Activated B cell treated with CpG ODN at 0.5 μM for 24 hours (primary cell): Measurements from ENCODE around the gene STX2. TPM values are rescaled to one million over a fixed set of nuclear protein-coding genes. Genes with fewer than 3 reads are reported as not detected.

ENCODE experiments used
- ATAC-seq: fragments of 200-7000 bp; cut with Tn5 transposase; one replicate; pipeline ENCODE4 v1.10.0; 2021; ENCODE audit warnings: low read depth, mild to moderate bottlenecking, moderate library complexity
- CTCF ChIA-PET: fragments of 350-600 bp; sonication (Branson Sonifier 250); formaldehyde crosslinking; loops from one replicate; lab custom pipeline; 2021; ENCODE audit warnings: antibody characterized with exemption; lab: Charles Lee
- POLR2A ChIA-PET: fragments of 350-600 bp; sonication (Branson Sonifier 250); formaldehyde crosslinking; loops from one replicate; lab custom pipeline; 2021; ENCODE audit warnings: antibody characterized with exemption; lab: Charles Lee
- DNase-seq: peaks from one replicate; pipeline ENCODE4 v3.0.0; 2022
- H3K27ac Mint-ChIP-seq: one replicate; pipeline ENCODE4 v1.8.0; 2020; ENCODE audit warnings: mixed read lengths
- H3K27me3 Mint-ChIP-seq: one replicate; pipeline ENCODE4 v1.8.0; 2021; ENCODE audit warnings: mixed read lengths
- H3K36me3 Mint-ChIP-seq: one replicate; pipeline ENCODE4 v1.8.0; 2021; ENCODE audit warnings: low read depth, mixed read lengths
- H3K4me1 Mint-ChIP-seq: one replicate; pipeline ENCODE4 v1.8.0; 2021; ENCODE audit warnings: mixed read lengths
- H3K4me3 Mint-ChIP-seq: one replicate; pipeline ENCODE4 v1.8.0; 2020; ENCODE audit warnings: mild to moderate bottlenecking, mixed read lengths
- H3K9me3 Mint-ChIP-seq: one replicate; pipeline ENCODE4 v1.8.0; 2020; ENCODE audit warnings: mixed read lengths
- CTCF ChIP-seq: fragments of 200-600 bp; IDR thresholded peaks from one replicate; pipeline ENCODE4 v1.8.0; 2022; ENCODE audit warnings: antibody characterized with exemption, mild to moderate bottlenecking
- intact Hi-C: fragments of 100-400 bp; cut with micrococcal nuclease; formaldehyde crosslinking; loops from one replicate; pipeline ENCODE4 v1.15.1; 2024
- total RNA-seq: library from RNA; stranded (reverse); gene quantifications from 2 replicates; pipeline ENCODE4 v1.2.3, GENCODE V29; 2022

Gene STX2
- total RNA-seq, 1 donor from 2014 or later, result 11.0 TPM

- POLR2A ChIA-PET, result no interaction called here
- intact Hi-C loops, result no loop called here
- TF ChIP-seq CTCF, result no peak
- H3K27ac Mint-ChIP-seq, result no peak overlapping the region
- H3K9me3 Mint-ChIP-seq, result peaks cover 5% of the 10 kb centered on the region
- ATAC-seq (no peak), DNase-seq (no peak)
- CTCF ChIA-PET, result no interaction called here
- no peaks in the 10 kb centered on the region for H3K36me3 Mint-ChIP-seq
- H3K4me1 Mint-ChIP-seq, result peaks cover 3% of the 10 kb centered on the region
- H3K27me3 Mint-ChIP-seq, result peaks cover 7% of the 10 kb centered on the region
- H3K4me3 Mint-ChIP-seq, result no peak overlapping the region
These were observed 95.4 kb downstream of the STX2 start for GRCh38 chr12:130743606-130744005.

GRCh38 chr12:130743176-130743575 lies 95.9 kb downstream of the STX2 start:
- H3K27ac Mint-ChIP-seq, result no peak overlapping the region
- intact Hi-C loops, result no loop called here

GRCh38 chr12:130742716-130743115 lies 96.3 kb downstream of the STX2 start:
- ChIA-PET CTCF (no interaction called here), POLR2A (no interaction called here)
- ATAC-seq, result no peak
- DNase-seq, result no peak
- Mint-ChIP-seq H3K27me3 (peaks cover 1% of the 10 kb centered on the region), H3K36me3 (no peaks in the 10 kb centered on the region), H3K4me1 (peaks cover under 1% of the 10 kb centered on the region), H3K27ac (no peak overlapping the region), H3K4me3 (no peak overlapping the region), H3K9me3 (peaks cover 5% of the 10 kb centered on the region)
- no peak for TF ChIP-seq CTCF
- intact Hi-C loops, result no loop called here

More at GRCh38 chr12:130743176-130743575, 95.9 kb downstream of the STX2 start:
- peaks cover 6% of the 10 kb centered on the region for H3K27me3 Mint-ChIP-seq
- CTCF ChIA-PET, result no interaction called here
- TF ChIP-seq CTCF, result no peak
- DNase-seq (no peak), ATAC-seq (no peak)
- H3K4me1 Mint-ChIP-seq, result peaks cover 3% of the 10 kb centered on the region
- POLR2A ChIA-PET, result no interaction called here
- H3K4me3 Mint-ChIP-seq, result no peak overlapping the region
- peaks cover 5% of the 10 kb centered on the region for H3K9me3 Mint-ChIP-seq
- H3K36me3 Mint-ChIP-seq, result no peaks in the 10 kb centered on the region

- Mint-ChIP-seq H3K4me1 (no peaks in the 10 kb centered on the region), H3K9me3 (peaks cover 5% of the 10 kb centered on the region), H3K36me3 (no peaks in the 10 kb centered on the region), H3K4me3 (no peak overlapping the region), H3K27me3 (peaks cover 4% of the 10 kb centered on the region), H3K27ac (no peak overlapping the region)
- intact Hi-C loops, result no loop called here
- ATAC-seq, result no peak
- no peak for DNase-seq
- TF ChIP-seq CTCF, result no peak
- ChIA-PET POLR2A (no interaction called here), CTCF (no interaction called here)
These were observed 96.9 kb downstream of the STX2 start for GRCh38 chr12:130742112-130742511.

Other genes starting within 250 kb of the STX2 start
- gene RIMBP2, start 123.0 kb downstream of the STX2 start, total RNA-seq, result not detected in 2 replicates
- gene RAN, start 32.8 kb upstream of the STX2 start, total RNA-seq, result 748 and 757 TPM in 2 replicates
- 0.46 and 0.47 TPM in 2 replicates for gene ADGRD1, start 114.7 kb upstream of the STX2 start, total RNA-seq